AG10803 (cell line): Measurements from ENCODE around the gene ARHGAP45.

Experiments used
- DNase-seq: peaks from one replicate; pipeline ENCODE4 v3.0.0; 2010; ENCODE audit warnings: low read depth
- H3K4me3 ChIP-seq: 2 replicates; pipeline ENCODE4 v1.5.1; 2011; ENCODE audit warnings: mild to moderate bottlenecking, low read length, control low read depth
- TF ChIP-seq, protein P1 (sequence below): conservative IDR thresholded peaks from 2 replicates; pipeline ENCODE4 v1.5.1; 2011; ENCODE audit warnings: mild to moderate bottlenecking, low read length, control low read depth, inconsistent platforms

Gene ARHGAP45

DNA sequence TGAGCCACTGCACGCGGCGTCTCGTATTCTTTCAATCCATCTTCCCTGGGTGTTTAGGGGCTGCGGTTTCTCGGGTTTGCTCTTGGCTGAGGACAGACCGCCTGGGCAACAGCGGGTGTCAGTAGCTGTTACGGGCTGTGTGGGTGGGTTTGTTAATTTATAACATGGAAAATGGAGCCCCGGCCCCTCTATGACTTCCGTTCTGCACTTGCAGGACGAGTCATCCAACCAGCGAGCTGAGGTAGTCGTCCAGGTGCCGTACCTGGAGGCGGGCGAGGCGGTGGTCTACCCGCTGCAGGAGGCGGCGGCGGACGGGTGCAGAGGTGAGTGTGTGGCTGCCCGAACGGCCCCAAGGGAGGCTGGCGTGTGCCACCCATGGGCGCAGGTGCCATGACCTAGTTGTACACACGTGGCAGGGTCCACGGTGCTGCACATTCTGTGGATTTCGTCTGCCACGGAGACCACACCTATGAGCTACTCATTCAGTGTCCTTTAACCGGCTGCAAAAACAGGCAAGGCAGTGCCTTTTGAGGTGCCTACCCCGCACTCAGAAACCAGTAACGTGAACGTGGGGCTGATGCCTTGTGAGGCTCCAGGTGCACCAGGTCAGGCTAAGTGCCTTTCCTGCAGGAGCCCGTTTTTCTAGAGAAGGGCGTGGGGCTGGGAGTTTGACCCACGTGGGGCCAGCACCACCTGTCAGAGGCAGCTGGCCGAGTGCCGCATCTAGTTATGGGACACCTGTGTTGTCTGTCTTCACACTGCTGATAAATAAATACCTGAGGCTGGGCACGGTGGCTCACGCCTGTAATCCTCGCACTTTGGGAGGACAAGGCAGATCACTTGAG, 17.3 kb downstream of the ARHGAP45 start:
- no peak for DNase-seq
- H3K4me3 ChIP-seq = no peak overlapping the region
- TF ChIP-seq, protein P1, sequence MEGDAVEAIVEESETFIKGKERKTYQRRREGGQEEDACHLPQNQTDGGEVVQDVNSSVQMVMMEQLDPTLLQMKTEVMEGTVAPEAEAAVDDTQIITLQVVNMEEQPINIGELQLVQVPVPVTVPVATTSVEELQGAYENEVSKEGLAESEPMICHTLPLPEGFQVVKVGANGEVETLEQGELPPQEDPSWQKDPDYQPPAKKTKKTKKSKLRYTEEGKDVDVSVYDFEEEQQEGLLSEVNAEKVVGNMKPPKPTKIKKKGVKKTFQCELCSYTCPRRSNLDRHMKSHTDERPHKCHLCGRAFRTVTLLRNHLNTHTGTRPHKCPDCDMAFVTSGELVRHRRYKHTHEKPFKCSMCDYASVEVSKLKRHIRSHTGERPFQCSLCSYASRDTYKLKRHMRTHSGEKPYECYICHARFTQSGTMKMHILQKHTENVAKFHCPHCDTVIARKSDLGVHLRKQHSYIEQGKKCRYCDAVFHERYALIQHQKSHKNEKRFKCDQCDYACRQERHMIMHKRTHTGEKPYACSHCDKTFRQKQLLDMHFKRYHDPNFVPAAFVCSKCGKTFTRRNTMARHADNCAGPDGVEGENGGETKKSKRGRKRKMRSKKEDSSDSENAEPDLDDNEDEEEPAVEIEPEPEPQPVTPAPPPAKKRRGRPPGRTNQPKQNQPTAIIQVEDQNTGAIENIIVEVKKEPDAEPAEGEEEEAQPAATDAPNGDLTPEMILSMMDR = no peak

DNA sequence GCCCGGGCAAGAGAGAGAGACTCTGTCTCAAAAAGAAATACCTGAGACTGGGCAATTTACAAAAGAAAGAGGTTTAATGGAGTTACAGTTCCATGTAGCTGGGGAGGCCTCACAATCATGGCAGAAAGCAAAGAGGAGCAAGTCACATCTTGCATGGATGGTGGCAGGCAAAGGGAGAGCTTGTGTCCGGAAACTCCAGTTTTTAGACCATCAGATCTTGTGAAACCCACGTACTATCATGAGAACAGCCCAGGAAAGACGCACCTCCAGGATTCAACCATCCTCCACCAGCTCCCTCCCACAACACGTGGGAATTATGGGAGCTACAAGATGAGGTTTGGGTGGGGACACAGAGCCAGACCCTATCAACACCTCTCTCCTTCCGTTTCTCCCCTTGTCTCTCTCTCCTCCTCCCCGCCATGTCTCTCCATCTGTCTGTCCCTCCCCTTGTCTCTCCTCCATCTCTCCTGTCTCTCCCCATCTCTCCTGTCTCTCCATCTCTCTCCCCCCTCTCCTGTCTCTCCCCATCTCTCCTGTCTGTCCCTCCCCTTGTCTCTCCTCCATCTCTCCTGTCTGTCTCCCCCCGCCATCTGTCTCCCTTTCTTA, 18.2 kb downstream of the ARHGAP45 start:
- H3K4me3 ChIP-seq = no peak overlapping the region
- TF ChIP-seq, protein P1 = no peak
- DNase-seq = no peak

DNA sequence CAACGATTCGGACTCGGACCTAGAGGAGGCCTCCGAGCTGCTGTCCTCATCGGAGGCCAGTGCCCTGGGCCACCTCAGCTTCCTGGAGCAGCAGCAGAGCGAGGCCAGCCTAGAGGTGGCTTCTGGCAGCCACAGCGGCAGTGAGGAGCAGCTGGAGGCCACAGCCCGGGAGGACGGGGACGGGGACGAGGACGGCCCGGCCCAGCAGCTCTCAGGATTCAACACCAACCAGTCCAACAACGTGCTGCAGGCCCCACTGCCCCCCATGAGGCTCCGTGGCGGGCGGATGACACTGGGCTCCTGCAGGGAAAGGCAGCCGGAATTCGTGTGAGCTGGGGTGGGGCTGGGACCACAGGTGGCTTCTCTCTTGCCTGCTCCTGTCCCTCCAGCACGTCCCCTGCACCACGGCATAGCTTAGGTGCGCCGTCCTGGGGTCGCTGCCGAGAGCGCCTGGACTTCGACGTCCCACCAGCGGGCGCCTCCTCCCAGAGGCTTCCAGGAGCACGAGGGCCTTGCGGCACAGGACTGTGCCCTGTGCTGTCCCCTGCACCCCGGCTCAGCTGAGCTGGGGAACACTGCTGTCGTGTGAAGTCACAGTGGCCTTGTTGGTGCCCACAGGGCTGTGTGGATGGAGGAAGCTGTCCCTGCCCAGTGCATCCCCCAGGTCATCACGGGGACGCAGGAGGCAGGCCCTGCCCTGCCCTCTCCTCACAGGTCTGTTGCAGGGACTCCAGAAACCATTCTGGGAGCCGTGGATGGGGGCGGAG, 18.9 kb downstream of the ARHGAP45 start:
- no peak for DNase-seq
- H3K4me3 ChIP-seq = no peak overlapping the region
- TF ChIP-seq, protein P1 = no peak

DNA sequence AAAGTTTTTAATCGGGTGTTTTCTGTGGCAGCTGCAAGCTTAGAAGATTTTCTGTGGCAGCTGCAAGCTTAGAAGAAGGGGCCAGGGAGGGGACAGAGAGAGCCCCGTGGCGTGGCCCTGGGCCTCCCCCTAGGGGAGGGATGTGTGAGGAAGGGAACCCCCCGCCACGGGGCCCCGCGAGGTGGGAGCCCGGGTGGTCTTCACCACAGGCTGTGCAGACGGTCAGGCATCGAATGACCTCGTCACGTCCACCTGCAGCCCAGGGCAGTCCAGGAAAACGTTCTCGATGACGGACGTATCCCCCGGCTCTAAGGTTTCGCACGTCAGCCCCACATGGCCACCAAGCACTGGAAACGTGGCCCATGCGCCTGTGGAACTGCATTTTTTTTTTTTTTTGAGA, 19.6 kb downstream of the ARHGAP45 start:
- H3K4me3 ChIP-seq = no peak overlapping the region
- TF ChIP-seq, protein P1 = no peak
- DNase-seq = no peak

DNA sequence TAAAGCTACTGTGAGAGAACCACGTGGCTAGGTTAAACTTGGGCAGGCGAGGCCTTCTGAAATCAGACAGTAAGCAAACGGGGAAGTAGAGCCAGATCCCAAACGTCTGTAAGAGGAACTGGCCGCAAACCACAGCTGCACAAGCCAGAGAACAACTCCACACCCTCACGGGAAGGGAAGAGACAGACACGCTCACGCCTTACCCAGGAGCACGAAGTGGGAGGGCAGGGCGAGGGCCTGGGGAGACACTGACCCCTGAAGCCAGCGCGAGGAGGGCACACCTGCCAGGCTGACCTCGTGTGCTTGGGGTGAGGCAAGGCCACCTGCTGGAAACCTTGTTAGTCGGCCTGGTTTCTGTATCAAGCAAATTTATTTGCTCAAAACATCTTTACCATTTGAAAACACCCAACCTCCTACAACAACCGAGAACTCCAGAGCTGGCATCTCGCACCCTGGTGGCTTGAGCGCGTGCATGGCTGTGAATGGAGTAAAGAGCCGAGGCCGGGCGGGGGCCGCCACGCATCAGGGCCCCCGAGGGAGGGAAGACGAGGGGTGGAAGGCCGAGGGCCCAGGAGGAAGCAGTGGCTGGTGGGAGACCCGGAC, 20.9 kb downstream of the ARHGAP45 start:
- DNase-seq = no peak
- TF ChIP-seq, protein P1 = no peak
- no peak overlapping the region for H3K4me3 ChIP-seq

DNA sequence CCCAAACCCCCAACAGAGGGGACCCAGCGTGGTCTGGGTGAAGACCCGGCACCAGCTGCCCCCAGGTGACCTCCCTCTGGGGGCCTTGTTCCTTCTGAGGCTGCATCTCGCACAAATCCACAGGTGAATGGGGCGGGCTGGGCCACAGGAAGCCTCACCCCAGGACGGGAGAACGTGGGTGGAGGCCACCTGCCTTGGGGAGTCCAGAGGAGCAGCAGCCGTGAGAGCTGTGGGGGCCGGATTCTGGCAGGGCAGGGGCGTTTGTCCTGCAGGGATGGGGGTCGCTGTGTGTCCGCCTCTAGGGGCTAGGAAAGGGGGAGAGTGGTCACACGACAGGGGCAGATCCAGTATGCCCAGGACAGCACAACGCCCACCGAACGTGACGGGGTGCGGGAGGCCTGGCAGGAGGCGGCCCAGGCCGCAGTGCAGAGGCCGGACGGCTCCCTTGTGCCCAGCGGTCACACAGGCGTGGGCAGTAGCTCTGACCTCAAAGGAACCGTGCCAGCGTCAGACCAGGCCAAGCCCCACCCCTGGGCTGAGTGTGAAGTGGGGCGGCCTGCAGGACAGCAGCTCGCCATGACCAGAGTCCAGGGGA, 21.5 kb downstream of the ARHGAP45 start:
- TF ChIP-seq, protein P1 = no peak
- H3K4me3 ChIP-seq = no peak overlapping the region
- DNase-seq = no peak
